HEK293 (cell line): ENCODE measurements around the gene NFIX.

Experiments used
- CTCF ChIA-PET: fragments of 350-600 bp; formaldehyde crosslinking; extraction: SDS; loops from one replicate; lab custom pipeline; 2021; ENCODE audit warnings: antibody characterized with exemption; lab: Yijun Ruan, JAX
- POLR2A ChIA-PET: fragments of 300-600 bp; formaldehyde crosslinking; extraction: SDS; loops from one replicate; lab custom pipeline; 2020; ENCODE audit warnings: antibody characterized with exemption, inconsistent platforms; lab: Yijun Ruan, JAX
- H3K27ac ChIP-seq: fragments of 200-500 bp; sonication (Bioruptor generic); 2 replicates; pipeline ENCODE4 v1.5.1; 2014; ENCODE audit warnings: low read depth, low read length, control low read depth, inconsistent platforms; ENCODE audit errors: extremely low read depth
- H3K36me3 ChIP-seq, 2 experiments: fragments of 200-500 bp in 1 of 2; sonication (Bioruptor generic) in 1 of 2; 1 replicate in 1 of 2; 2 replicates in 1 of 2; pipeline ENCODE4 v1.5.1; 2014 to 2017; ENCODE audit warnings: inconsistent platforms in 2 of 2, low read length in 2 of 2; ENCODE audit not compliant: control insufficient read depth in 2 of 2, insufficient read depth in 1 of 2
- H3K4me1 ChIP-seq: fragments of 200-500 bp; sonication (Bioruptor generic); 2 replicates; pipeline ENCODE4 v1.5.1; 2014; ENCODE audit warnings: mild to moderate bottlenecking, low read length, inconsistent platforms; ENCODE audit not compliant: control insufficient read depth, insufficient read depth
- H3K4me3 ChIP-seq: 2 replicates; pipeline ENCODE4 v1.5.1; 2011; ENCODE audit warnings: low read depth, mild to moderate bottlenecking, control low read depth, low read length, moderate library complexity
- H3K9me3 ChIP-seq: fragments of 200-500 bp; sonication (Bioruptor generic); 2 replicates; pipeline ENCODE4 v1.5.1; 2014; ENCODE audit warnings: low read depth, low read length, inconsistent platforms; ENCODE audit not compliant: control insufficient read depth, insufficient read depth
- EGR2 ChIP-seq: fragments of 450-650 bp; formaldehyde crosslinking; IDR thresholded peaks from 2 replicates; pipeline ENCODE4 v1.5.1; 2016; ENCODE audit warnings: low read depth, missing biosample characterization, missing genetic modification characterization
- GLIS1 ChIP-seq: fragments of 450-650 bp; formaldehyde crosslinking; IDR thresholded peaks from 2 replicates; pipeline ENCODE4 v1.5.1; 2016; ENCODE audit warnings: missing biosample characterization, missing genetic modification characterization
- GLIS2 ChIP-seq: fragments of 450-650 bp; formaldehyde crosslinking; IDR thresholded peaks from 2 replicates; pipeline ENCODE4 v1.5.1; 2016; ENCODE audit warnings: missing biosample characterization, missing genetic modification characterization
- HOXD13 ChIP-seq: sonication (generic); formaldehyde crosslinking; IDR thresholded peaks from 2 replicates; pipeline ENCODE4 v1.8.0; 2022; ENCODE audit warnings: missing genetic modification reagents, borderline replicate concordance
- MEIS1 ChIP-seq: sonication (generic); formaldehyde crosslinking; IDR thresholded peaks from 2 replicates; pipeline ENCODE4 v1.8.1; 2022; ENCODE audit warnings: missing genetic modification reagents, mild to moderate bottlenecking, borderline replicate concordance
- MYNN ChIP-seq: fragments of 450-650 bp; formaldehyde crosslinking; IDR thresholded peaks from 2 replicates; pipeline ENCODE4 v1.5.1; 2016; ENCODE audit warnings: missing biosample characterization, missing genetic modification characterization, borderline replicate concordance
- OVOL3 ChIP-seq: fragments of 450-650 bp; formaldehyde crosslinking; IDR thresholded peaks from 2 replicates; pipeline ENCODE4 v1.5.1; 2016; ENCODE audit warnings: missing biosample characterization, missing genetic modification characterization
- SCRT1 ChIP-seq: fragments of 450-650 bp; formaldehyde crosslinking; IDR thresholded peaks from 2 replicates; pipeline ENCODE4 v1.5.1; 2016; ENCODE audit warnings: missing biosample characterization, missing genetic modification characterization, borderline replicate concordance
- SP2 ChIP-seq: fragments of 450-650 bp; formaldehyde crosslinking; IDR thresholded peaks from 2 replicates; pipeline ENCODE4 v1.5.1; 2016; ENCODE audit warnings: missing biosample characterization, missing genetic modification characterization
- WT1 ChIP-seq: fragments of 450-650 bp; formaldehyde crosslinking; IDR thresholded peaks from 2 replicates; pipeline ENCODE4 v1.5.1; 2016; ENCODE audit warnings: missing biosample characterization, missing genetic modification characterization
- ZBTB48 ChIP-seq: fragments of 450-650 bp; formaldehyde crosslinking; IDR thresholded peaks from 2 replicates; pipeline ENCODE4 v1.5.1; 2016; ENCODE audit warnings: missing biosample characterization, missing genetic modification characterization
- ZEB2 ChIP-seq: fragments of 450-650 bp; formaldehyde crosslinking; IDR thresholded peaks from 2 replicates; pipeline ENCODE4 v1.5.1; 2016; ENCODE audit warnings: missing biosample characterization, missing genetic modification characterization
- ZFHX2 ChIP-seq: fragments of 450-650 bp; formaldehyde crosslinking; conservative IDR thresholded peaks from 2 replicates; pipeline ENCODE4 v1.5.1; 2016; ENCODE audit warnings: missing biosample characterization, missing genetic modification characterization
- ZFP3 ChIP-seq: fragments of 450-650 bp; formaldehyde crosslinking; IDR thresholded peaks from 2 replicates; pipeline ENCODE4 v1.5.1; 2016; ENCODE audit warnings: low read depth, missing biosample characterization, missing genetic modification characterization
- ZFP69B ChIP-seq: fragments of 450-650 bp; formaldehyde crosslinking; IDR thresholded peaks from 2 replicates; pipeline ENCODE4 v1.5.1; 2016; ENCODE audit warnings: missing biosample characterization, missing genetic modification characterization
- ZNF140 ChIP-seq: fragments of 450-650 bp; formaldehyde crosslinking; IDR thresholded peaks from 2 replicates; pipeline ENCODE4 v1.5.1; 2016; ENCODE audit warnings: missing biosample characterization, missing genetic modification characterization
- ZNF155 ChIP-seq: fragments of 450-650 bp; formaldehyde crosslinking; IDR thresholded peaks from 2 replicates; pipeline ENCODE4 v1.5.1; 2016; ENCODE audit warnings: missing biosample characterization, missing genetic modification characterization
- ZNF157 ChIP-seq: fragments of 450-650 bp; formaldehyde crosslinking; IDR thresholded peaks from 2 replicates; pipeline ENCODE4 v1.5.1; 2016; ENCODE audit warnings: missing biosample characterization, missing genetic modification characterization
- ZNF214 ChIP-seq: fragments of 450-650 bp; formaldehyde crosslinking; IDR thresholded peaks from 2 replicates; pipeline ENCODE4 v1.5.1; 2017; ENCODE audit warnings: missing biosample characterization, mild to moderate bottlenecking, missing genetic modification characterization, borderline replicate concordance
- ZNF221 ChIP-seq: fragments of 450-650 bp; formaldehyde crosslinking; IDR thresholded peaks from 2 replicates; pipeline ENCODE4 v1.5.1; 2017; ENCODE audit warnings: missing biosample characterization, missing genetic modification characterization, borderline replicate concordance
- ZNF350 ChIP-seq: fragments of 450-650 bp; formaldehyde crosslinking; IDR thresholded peaks from 2 replicates; pipeline ENCODE4 v1.5.0; 2017; ENCODE audit warnings: missing biosample characterization, mild to moderate bottlenecking, missing genetic modification characterization
- ZNF366 ChIP-seq: fragments of 450-650 bp; formaldehyde crosslinking; conservative IDR thresholded peaks from 2 replicates; pipeline ENCODE4 v1.5.1; 2016; ENCODE audit warnings: missing biosample characterization, missing genetic modification characterization
- ZNF426 ChIP-seq: fragments of 450-650 bp; formaldehyde crosslinking; IDR thresholded peaks from 2 replicates; pipeline ENCODE4 v1.5.1; 2017; ENCODE audit warnings: missing biosample characterization, missing genetic modification characterization, mild to moderate bottlenecking, inconsistent platforms, moderate library complexity
- ZNF48 ChIP-seq: fragments of 450-650 bp; formaldehyde crosslinking; IDR thresholded peaks from 2 replicates; pipeline ENCODE4 v1.5.1; 2016; ENCODE audit warnings: missing biosample characterization, missing genetic modification characterization
- ZNF510 ChIP-seq: fragments of 450-650 bp; formaldehyde crosslinking; IDR thresholded peaks from 2 replicates; pipeline ENCODE4 v1.5.1; 2018; ENCODE audit warnings: mild to moderate bottlenecking, missing genetic modification characterization, missing biosample characterization; ENCODE audit not compliant: insufficient replicate concordance
- ZNF548 ChIP-seq: fragments of 450-650 bp; formaldehyde crosslinking; IDR thresholded peaks from 2 replicates; pipeline ENCODE4 v1.5.1; 2016; ENCODE audit warnings: missing biosample characterization, missing genetic modification characterization
- ZNF623 ChIP-seq: fragments of 450-650 bp; formaldehyde crosslinking; IDR thresholded peaks from 2 replicates; pipeline ENCODE4 v1.5.1; 2016; ENCODE audit warnings: missing biosample characterization, missing genetic modification characterization
- ZNF654 ChIP-seq: fragments of 450-650 bp; formaldehyde crosslinking; IDR thresholded peaks from 2 replicates; pipeline ENCODE4 v1.5.1; 2016; ENCODE audit warnings: low read depth, missing biosample characterization, missing genetic modification characterization
- TF ChIP-seq, protein P1 (sequence below): fragments of 450-650 bp; formaldehyde crosslinking; IDR thresholded peaks from 2 replicates; pipeline ENCODE4 v1.5.1; 2016; ENCODE audit warnings: missing biosample characterization, missing genetic modification characterization, borderline replicate concordance
- TF ChIP-seq, protein P2 (sequence below): fragments of 450-650 bp; formaldehyde crosslinking; IDR thresholded peaks from 2 replicates; pipeline ENCODE4 v1.5.1; 2017; ENCODE audit warnings: missing biosample characterization, missing genetic modification characterization
- TF ChIP-seq, protein P3 (sequence below): fragments of 450-650 bp; formaldehyde crosslinking; IDR thresholded peaks from 2 replicates; pipeline ENCODE4 v1.5.1; 2016; ENCODE audit warnings: missing biosample characterization, missing genetic modification characterization

NFIX gene

DNA sequence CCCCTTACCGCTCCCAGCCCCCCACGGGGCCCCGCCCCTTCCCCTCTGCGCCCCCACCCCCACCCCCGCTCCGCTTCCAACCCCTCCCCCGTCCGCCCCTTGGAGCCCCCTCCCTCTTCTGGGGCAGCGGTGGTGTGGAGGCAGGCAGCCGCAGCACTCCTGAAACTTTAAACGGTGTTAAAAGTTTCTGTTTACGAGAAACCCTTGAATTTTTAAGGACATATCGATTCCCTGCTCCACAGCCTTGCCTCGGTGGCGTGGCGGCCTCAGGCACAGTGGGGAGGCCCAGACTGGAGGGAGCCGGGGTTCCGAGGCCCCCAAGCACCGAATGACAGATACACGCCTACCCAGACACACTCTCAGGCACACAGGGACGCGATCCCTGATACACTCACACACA lies 4.8 kb upstream of the NFIX start (continued):
- TF ChIP-seq, protein P1, sequence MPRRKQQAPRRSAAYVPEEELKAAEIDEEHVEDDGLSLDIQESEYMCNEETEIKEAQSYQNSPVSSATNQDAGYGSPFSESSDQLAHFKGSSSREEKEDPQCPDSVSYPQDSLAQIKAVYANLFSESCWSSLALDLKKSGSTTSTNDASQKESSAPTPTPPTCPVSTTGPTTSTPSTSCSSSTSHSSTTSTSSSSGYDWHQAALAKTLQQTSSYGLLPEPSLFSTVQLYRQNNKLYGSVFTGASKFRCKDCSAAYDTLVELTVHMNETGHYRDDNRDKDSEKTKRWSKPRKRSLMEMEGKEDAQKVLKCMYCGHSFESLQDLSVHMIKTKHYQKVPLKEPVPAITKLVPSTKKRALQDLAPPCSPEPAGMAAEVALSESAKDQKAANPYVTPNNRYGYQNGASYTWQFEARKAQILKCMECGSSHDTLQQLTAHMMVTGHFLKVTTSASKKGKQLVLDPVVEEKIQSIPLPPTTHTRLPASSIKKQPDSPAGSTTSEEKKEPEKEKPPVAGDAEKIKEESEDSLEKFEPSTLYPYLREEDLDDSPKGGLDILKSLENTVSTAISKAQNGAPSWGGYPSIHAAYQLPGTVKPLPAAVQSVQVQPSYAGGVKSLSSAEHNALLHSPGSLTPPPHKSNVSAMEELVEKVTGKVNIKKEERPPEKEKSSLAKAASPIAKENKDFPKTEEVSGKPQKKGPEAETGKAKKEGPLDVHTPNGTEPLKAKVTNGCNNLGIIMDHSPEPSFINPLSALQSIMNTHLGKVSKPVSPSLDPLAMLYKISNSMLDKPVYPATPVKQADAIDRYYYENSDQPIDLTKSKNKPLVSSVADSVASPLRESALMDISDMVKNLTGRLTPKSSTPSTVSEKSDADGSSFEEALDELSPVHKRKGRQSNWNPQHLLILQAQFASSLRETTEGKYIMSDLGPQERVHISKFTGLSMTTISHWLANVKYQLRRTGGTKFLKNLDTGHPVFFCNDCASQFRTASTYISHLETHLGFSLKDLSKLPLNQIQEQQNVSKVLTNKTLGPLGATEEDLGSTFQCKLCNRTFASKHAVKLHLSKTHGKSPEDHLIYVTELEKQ (tag by site-specific recombination) = no peak
- TF ChIP-seq HOXD13 (no peak), ZNF426 (tag by site-specific recombination) (no peak), ZFP69B (tag by site-specific recombination) (no peak), ZNF366 (tag by site-specific recombination) (no peak), ZNF510 (tag by site-specific recombination) (no peak), ZNF157 (tag by site-specific recombination) (no peak), MEIS1 (CRISPR knock-in tag) (no peak), GLIS2 (tag by site-specific recombination) (no peak), GLIS1 (tag by site-specific recombination) (no peak), ZNF155 (tag by site-specific recombination) (no peak)

DNA sequence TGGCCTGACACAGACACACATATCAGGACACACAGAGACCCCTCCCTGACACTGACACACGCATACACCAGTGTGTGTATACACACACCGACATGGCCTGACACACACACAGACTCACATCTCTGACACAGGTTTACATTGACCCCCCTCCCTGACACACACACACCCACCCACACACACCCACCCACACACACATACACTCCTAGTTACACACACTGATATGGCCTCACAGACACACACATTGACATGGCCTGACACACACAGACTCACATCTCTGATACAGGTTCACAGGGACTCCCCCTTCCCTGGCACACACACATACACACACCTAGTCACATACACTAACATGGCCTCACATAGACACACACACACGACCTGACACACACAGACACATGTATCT lies 4.4 kb upstream of the NFIX start:
- no peaks in the 10 kb centered on the region for H3K4me1 ChIP-seq
- CTCF ChIA-PET = interaction anchor here (0.5 kb wide), 1 partner anchor 71 kb away, joined by 3 read pairs; no protein-coding TSS in a partner anchor
- TF ChIP-seq ZNF48 (tag by site-specific recombination) (no peak), ZFHX2 (peak; percentile 87), SCRT1 (tag by site-specific recombination) (no peak), SP2 (tag by site-specific recombination) (no peak), ZNF214 (no peak), ZNF623 (tag by site-specific recombination) (no peak), ZNF140 (no peak), GLIS2 (tag by site-specific recombination) (no peak), OVOL3 (tag by site-specific recombination) (no peak), ZNF221 (tag by site-specific recombination) (no peak), ZNF548 (tag by site-specific recombination) (no peak), ZEB2 (tag by site-specific recombination) (no peak), ZNF654 (no peak), MYNN (tag by site-specific recombination) (no peak), EGR2 (peak; percentile 80), ZFP3 (tag by site-specific recombination) (no peak), ZNF510 (tag by site-specific recombination) (no peak), WT1 (tag by site-specific recombination) (no peak), ZNF350 (tag by site-specific recombination) (no peak), ZBTB48 (0 out of 2 replicates have a peak, but pooled peaks have one; percentile 6)
- TF ChIP-seq, protein P2, sequence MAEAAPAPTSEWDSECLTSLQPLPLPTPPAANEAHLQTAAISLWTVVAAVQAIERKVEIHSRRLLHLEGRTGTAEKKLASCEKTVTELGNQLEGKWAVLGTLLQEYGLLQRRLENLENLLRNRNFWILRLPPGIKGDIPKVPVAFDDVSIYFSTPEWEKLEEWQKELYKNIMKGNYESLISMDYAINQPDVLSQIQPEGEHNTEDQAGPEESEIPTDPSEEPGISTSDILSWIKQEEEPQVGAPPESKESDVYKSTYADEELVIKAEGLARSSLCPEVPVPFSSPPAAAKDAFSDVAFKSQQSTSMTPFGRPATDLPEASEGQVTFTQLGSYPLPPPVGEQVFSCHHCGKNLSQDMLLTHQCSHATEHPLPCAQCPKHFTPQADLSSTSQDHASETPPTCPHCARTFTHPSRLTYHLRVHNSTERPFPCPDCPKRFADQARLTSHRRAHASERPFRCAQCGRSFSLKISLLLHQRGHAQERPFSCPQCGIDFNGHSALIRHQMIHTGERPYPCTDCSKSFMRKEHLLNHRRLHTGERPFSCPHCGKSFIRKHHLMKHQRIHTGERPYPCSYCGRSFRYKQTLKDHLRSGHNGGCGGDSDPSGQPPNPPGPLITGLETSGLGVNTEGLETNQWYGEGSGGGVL (tag by site-specific recombination) = no peak
- TF ChIP-seq, protein P3, sequence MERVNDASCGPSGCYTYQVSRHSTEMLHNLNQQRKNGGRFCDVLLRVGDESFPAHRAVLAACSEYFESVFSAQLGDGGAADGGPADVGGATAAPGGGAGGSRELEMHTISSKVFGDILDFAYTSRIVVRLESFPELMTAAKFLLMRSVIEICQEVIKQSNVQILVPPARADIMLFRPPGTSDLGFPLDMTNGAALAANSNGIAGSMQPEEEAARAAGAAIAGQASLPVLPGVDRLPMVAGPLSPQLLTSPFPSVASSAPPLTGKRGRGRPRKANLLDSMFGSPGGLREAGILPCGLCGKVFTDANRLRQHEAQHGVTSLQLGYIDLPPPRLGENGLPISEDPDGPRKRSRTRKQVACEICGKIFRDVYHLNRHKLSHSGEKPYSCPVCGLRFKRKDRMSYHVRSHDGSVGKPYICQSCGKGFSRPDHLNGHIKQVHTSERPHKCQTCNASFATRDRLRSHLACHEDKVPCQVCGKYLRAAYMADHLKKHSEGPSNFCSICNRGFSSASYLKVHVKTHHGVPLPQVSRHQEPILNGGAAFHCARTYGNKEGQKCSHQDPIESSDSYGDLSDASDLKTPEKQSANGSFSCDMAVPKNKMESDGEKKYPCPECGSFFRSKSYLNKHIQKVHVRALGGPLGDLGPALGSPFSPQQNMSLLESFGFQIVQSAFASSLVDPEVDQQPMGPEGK (tag by site-specific recombination) = 0 out of 2 replicates have a peak, but pooled peaks have one; percentile 15

More for the DNA sequence above, 4.4 kb upstream of the NFIX start:
- Histone ChIP-seq H3K27ac (no peak overlapping the region), H3K9me3 (no peaks in the 10 kb centered on the region), H3K36me3 (no peaks in the 10 kb centered on the region), H3K4me3 (no peak overlapping the region)
- POLR2A ChIA-PET = no interaction called here
